ENCODE results near the gene PSENEN. TPM values are rescaled to one million over a fixed set of nuclear protein-coding genes. Genes with fewer than 3 reads are reported as not detected.

Gene PSENEN
- total RNA-seq, 2 experiments from 2014 or later: 37.2 to 41.3 TPM

GRCh38 chr19:35787227-35787799 lies 41.9 kb downstream of the PSENEN start:
- TF ChIP-seq CTCF (IDR thresholded peaks at IDR 0.05): no peak
- no peak overlapping the region for H3K4me3 Mint-ChIP-seq
- no peaks in the 10 kb centered on the region for H3K4me1 Mint-ChIP-seq (ENCODE audit: low read depth)
- DNase-seq (no peak), ATAC-seq (no peak)
- no peak overlapping the region for H3K27ac Mint-ChIP-seq
- POLR2A ChIA-PET: interaction anchor here (0.6 kb wide), 1 partner anchor 22 kb away, joined by 3 read pairs; no protein-coding TSS in a partner anchor
- no peaks in the 10 kb centered on the region for H3K27me3 Mint-ChIP-seq
- H3K9me3 Mint-ChIP-seq: no peaks in the 10 kb centered on the region
- CTCF ChIA-PET: no interaction called here
- intact Hi-C loops (cut with micrococcal nuclease): no loop called here
- no peaks in the 10 kb centered on the region for H3K36me3 Mint-ChIP-seq (ENCODE audit: low read depth)

GRCh38 chr19:35788205-35788960 lies 42.9 kb downstream of the PSENEN start:
- no peak overlapping the region for H3K27ac Mint-ChIP-seq
- POLR2A ChIA-PET: interaction anchor here (1.7 kb wide), 1 partner anchor 62 kb away, joined by 5 read pairs; no protein-coding TSS in a partner anchor
- no peak for ATAC-seq

GRCh38 chr19:35789195-35789977 lies 43.9 kb downstream of the PSENEN start:
- ChIA-PET CTCF (interaction anchor here (1.2 to 1.5 kb wide), 2 partner anchors 37 to 52 kb away, joined by 3 read pairs; no protein-coding TSS in a partner anchor), POLR2A (interaction anchor here (1.1 to 1.7 kb wide), 4 partner anchors 14 to 63 kb away, joined by 3 to 5 read pairs (median 4); partner anchors contain the start of gene ARHGAP33)
- ATAC-seq (no peak), DNase-seq (no peak)
- no peaks in the 10 kb centered on the region for H3K9me3 Mint-ChIP-seq
- TF ChIP-seq CTCF (IDR thresholded peaks at IDR 0.05): no peak
- H3K36me3 Mint-ChIP-seq (ENCODE audit: low read depth): no peaks in the 10 kb centered on the region
- H3K4me3 Mint-ChIP-seq: no peak overlapping the region
- H3K27ac Mint-ChIP-seq: no peak overlapping the region
- no peaks in the 10 kb centered on the region for H3K4me1 Mint-ChIP-seq (ENCODE audit: low read depth)
- intact Hi-C loops (cut with micrococcal nuclease): no loop called here
- H3K27me3 Mint-ChIP-seq: peaks cover 3% of the 10 kb centered on the region

More at GRCh38 chr19:35788205-35788960, 42.9 kb downstream of the PSENEN start:
- DNase-seq: no peak
- Mint-ChIP-seq H3K27me3 (peaks cover 3% of the 10 kb centered on the region), H3K4me3 (no peak overlapping the region), H3K36me3 (ENCODE audit: low read depth) (no peaks in the 10 kb centered on the region), H3K4me1 (ENCODE audit: low read depth) (no peaks in the 10 kb centered on the region), H3K9me3 (no peaks in the 10 kb centered on the region)
- CTCF ChIA-PET: no interaction called here
- no peak for TF ChIP-seq CTCF (IDR thresholded peaks at IDR 0.05)
- intact Hi-C loops (cut with micrococcal nuclease): no loop called here

GRCh38 chr19:35789978-35790944 lies 44.8 kb downstream of the PSENEN start:
- Mint-ChIP-seq H3K27ac (no peak overlapping the region), H3K4me3 (no peak overlapping the region), H3K36me3 (ENCODE audit: low read depth) (no peaks in the 10 kb centered on the region), H3K9me3 (no peaks in the 10 kb centered on the region), H3K27me3 (peaks cover 3% of the 10 kb centered on the region), H3K4me1 (ENCODE audit: low read depth) (no peaks in the 10 kb centered on the region)
- ChIA-PET CTCF (interaction anchor here (1.2 to 1.5 kb wide), 2 partner anchors 37 to 53 kb away, joined by 3 read pairs; no protein-coding TSS in a partner anchor), POLR2A (interaction anchor here (1.1 to 1.7 kb wide), 5 partner anchors 14 to 64 kb away, joined by 3 to 5 read pairs (median 4); partner anchors contain the start of gene ARHGAP33)
- DNase-seq (no peak), ATAC-seq (no peak)
- TF ChIP-seq CTCF (IDR thresholded peaks at IDR 0.05): no peak
- intact Hi-C loops (cut with micrococcal nuclease): no loop called here
